GM19351 (cell line): ENCODE results near the gene PSMA2.

Source experiments
- ATAC-seq: cut with Tn5 transposase; IDR thresholded peaks from one replicate; pipeline ENCODE4 v1.9.1; 2021; ENCODE audit warnings: mild to moderate bottlenecking, moderate library complexity; ENCODE audit not compliant: unreplicated experiment

Gene PSMA2

DNA sequence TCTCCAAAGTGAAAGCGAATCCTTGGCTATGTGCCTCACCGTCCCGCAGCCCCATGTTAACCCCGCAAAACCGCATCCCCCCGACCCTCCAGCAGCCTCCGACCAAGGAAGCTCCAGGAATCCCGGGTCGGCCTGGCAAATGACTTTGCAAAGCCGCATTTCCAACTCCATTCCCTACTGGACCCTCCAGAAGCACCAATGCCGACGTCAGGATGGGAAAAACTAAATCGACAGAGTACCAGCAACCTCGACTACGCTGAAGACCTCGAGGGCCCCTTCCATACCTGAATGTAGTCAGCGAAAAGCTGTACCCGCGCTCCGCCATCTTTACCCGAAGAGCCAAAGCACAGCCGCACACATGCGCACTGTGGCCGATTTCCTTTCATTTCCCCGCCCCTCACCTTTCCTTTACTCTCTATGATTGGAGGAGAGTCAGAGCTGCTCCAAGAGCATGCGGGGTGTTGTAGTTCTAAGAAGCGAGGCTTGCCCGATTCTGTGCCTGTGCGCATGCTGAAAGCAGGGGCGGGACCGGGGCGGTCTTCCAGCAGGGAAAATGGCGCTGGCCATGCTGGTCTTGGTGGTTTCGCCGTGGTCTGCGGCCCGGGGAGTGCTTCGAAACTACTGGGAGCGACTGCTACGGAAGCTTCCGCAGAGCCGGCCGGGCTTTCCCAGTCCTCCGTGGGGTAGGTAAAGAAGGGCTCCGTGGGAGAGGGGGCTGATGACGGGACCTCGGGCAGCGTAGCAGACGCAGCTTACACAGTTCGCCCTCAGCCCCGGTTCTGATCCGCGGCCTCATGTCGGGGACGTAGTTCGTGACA, at the start of gene PSMA2, which contains the start of gene MRPL32:
TSS of gene PSMA2 (minus strand) at position 341 of the 818 bp plus-strand sequence. CDS start at position 325, 16 bp downstream.
TSS of gene MRPL32 (plus strand) at position 543 of the 818 bp plus-strand sequence. CDS start at position 554, 11 bp downstream.
- peak; percentile 98 for ATAC-seq

DNA sequence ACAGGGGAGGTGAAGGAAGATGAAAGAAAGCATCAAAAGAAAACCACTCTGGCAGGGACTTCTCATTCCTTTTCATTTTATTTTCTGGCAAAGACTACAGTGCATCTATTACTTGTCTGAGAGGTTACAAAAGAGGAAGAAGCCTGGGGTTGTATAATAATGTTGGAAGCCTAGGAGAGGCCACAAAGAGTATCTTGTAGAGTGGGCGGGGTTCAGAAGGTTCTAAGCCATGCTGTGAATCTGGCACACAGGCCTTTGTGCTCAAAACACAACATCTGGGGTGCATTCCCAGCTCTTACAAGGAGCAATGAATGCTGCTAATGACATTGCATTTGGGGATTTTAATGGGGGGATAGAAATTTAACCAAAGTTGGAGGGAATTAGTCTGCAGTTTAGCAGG, 49.6 kb upstream of the PSMA2 start:
- ATAC-seq: no peak

DNA sequence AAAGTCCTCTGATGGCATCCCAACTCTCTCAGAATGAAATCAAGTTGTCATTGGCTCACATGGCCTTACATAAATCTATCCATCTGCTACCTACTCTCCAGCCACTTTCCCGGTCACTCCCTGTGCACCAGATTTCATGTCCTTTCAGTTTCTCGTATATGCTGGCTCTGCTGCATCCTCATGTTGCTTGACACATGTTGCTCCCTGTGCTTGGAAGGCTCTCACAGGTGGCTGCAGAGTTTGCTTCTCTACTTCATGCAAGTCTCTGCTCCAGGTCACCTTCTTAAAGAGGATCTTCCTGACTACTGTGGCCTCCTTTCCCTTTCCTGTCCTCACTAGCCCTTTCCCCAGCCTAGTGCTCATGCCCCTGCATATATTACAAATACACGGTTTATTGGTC, 48.5 kb upstream of the PSMA2 start:
- no peak for ATAC-seq

DNA sequence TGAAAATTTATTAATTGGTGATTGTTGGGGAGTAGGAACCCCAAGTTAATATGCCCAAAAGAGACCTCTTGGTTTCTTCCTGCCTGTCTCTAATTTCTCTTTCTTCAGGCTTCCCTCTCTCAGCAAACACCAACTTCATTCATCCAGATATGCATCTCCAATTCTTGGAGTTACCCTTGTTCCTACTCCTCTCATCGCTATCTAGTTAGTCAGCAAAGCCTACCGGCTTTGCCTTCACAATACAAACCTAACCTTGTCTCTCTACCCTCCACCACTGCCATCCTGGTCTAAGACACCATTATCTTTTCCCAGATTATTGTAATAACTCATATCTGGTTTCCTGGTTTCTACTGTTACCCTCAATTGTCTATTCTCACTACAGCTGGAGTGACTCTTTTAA, 48.1 kb upstream of the PSMA2 start:
- ATAC-seq: no peak

DNA sequence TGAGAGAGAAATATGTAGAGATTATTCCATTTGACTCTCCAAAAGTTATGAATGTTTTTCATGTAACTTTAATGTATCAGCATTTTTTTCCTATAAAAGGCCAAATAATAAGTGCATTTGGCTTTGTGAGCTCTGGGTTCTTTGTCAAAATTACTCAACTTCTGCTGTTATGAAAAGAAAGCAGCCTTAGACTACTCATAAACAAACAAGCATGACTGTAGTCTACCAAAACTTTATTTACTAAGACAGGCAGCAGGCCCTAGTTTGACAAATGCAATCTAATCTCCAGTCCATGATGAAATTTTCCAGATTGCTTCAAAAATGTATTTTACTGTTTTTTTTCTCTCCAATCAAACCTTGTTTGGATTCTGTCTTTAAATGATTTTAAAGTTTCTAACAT, 46.5 kb upstream of the PSMA2 start:
- ATAC-seq: no peak

DNA sequence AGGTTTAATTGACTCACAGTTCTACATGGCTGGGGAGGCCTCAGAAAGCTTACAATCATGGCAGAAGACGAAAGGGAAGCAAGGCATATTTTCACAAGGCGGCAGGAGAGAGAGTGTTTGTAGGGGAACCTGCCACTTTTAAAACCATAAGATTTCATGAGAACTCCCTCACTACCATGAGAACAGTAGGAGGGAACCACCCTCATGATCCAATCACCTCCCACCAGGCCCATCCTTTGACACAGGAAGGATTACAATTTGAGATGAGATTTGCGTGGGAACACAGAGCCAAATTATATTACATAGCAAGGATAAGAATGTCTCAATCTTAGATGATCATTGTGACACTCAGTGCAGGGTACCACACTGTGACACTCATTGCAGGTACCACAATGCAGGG, 44.4 kb upstream of the PSMA2 start:
- ATAC-seq: no peak

DNA sequence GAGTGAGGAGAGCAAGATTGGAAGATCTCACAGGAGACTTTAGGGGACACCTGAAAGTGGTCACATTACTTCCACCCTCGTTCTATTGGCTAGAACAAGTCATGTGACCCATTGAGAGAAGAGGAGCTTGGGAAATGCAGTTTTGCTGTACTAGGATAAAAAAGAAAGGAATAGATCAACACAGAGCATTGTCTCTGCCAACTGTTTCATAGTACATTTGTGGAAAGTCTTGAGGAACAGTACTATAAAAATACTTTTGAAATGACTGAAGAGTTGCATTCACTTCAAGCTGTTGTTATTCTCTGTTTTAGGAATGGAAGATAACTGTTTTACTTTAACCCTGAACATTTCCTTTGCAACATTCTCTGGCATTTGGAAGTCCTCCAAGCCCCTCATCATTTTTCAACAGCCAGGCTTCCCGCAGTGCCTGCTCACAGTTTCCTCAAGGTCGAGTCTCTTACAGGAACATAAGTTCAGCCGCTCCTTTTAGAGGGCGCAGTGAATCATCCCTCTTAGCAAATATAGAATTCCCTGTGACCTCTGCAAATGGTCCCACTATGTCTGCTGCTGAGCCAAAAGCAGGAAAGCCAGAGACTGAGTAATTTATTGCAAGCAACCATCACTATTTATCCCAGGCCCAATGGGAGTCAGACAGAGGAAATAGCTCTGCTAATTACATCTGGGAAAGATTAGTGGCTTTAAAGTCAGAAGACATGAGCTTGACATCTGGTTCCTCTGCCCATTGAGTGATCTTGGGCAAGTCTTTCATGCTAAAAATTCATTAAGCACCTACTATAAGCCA, 40.9 kb upstream of the PSMA2 start:
- ATAC-seq: no peak

DNA sequence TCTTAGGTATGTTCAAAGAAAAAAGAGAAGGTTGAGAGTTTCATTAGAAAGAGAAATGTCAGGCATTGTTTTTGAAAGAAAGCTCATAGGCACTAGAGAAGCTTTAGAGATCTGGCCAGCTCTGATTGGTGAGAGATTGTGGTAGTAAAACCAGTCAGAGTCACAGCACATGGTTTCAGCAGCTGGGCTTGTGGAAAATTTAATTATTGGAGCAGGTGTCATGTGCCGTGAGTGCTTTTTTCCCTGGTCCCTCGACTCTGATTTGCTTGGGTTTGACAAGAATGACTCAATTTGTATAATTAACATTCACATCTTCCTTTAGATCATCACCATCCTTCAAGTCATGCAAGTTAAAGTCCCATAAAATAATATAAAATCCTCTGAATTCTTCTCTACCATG, 35.4 kb upstream of the PSMA2 start:
- ATAC-seq: no peak

DNA sequence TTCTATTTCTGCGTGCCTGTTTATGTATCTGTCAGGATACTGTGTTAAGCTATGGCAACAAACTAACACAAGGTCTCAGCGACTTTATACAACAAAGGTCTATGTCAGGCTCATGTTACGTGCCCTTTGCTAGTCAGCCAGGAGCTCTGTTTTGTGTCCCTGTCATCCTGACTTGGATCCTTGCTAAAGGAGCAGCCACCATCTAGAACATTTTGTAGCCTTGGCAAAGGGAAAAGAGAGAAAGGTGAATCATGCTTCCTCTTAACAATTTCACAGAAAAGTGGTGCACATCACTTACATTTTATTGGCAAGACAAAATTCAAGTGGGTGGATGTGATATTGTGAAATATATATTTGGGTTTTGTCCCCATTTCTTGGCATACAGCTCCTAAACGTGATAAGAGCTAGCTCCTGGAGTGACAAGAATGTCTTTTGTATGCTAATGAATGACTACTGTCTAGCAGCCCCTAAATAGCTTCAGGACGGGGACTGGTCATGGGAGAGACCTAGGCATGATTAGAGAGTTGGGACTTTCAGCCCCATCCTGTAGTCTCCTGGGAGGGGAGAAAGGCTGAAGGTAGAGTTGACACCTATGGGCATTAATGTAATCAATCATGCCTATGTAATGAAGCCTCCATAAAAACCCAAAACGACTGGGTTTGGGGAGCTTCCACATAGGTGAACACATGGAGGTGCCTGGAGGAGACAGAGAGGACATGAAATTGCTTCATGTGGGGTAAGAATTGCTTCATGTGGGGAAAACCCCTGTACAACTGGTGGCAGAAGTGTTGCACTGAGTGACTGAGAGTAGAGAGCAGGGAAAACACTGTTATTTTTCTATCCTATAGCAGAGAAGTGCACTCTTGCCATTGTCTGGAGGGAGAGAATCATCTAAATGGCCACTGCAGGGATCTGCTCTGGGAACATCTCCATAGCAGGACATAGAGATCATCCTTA, 33.2 kb upstream of the PSMA2 start:
- peak; percentile 72 for ATAC-seq

DNA sequence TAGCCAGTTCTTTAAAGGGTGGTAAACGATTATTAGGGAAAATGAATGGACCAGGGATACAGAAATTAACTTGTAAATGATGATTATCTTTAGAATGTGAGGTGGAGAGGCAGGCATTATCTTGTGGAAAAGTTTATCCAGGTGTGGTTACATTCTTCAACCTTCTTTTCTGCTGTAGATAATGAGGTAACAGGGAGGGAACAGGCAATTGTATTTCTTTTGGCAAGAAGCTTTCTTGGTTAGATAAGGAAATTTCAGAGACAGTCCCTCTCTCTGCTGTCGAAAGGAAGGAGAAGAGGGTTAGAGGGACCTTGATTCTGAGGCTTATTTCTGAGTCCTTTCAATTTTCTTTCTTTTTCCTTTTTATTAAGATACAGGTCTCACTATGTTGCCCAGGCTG, 32.3 kb upstream of the PSMA2 start:
- ATAC-seq: no peak

DNA sequence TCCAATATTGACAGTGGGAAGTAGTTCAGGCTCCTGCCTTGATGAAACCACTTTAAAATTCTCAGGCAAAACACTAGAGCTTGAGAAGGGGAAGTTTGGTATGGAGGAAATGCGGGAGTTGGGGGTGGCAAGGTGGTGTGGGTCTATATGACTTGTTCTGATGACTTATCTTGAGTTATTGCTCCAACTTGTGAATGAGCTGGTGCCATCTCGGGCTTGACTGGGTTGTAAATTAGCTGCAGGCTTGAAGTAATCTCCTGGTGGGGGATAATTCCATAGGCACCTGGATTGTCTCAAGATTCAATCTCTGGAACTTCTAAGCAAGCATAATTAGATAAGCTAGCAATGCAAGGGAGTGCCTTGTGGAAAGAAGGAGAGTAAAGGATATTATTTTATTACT, 29.2 kb upstream of the PSMA2 start:
- ATAC-seq: no peak

DNA sequence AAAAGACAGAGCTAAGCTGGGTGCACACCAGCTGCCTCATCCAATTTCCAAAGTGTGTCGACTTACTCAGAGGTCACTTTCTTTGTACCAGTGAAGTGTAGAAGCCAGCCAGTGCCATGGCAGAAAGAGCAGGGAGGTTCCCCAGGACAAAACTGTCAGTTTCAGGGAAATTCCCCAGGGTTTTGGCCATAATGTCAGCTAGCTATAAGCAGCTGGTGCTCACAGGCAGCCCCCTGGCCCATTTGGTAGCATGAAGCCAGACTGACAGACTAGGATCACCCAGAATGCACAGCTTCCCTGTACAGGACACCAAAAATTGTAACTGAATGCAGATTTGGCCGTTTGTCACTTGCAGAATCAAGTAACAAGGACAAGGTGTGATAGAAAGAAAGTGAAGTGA, 28.8 kb upstream of the PSMA2 start:
- no peak for ATAC-seq

DNA sequence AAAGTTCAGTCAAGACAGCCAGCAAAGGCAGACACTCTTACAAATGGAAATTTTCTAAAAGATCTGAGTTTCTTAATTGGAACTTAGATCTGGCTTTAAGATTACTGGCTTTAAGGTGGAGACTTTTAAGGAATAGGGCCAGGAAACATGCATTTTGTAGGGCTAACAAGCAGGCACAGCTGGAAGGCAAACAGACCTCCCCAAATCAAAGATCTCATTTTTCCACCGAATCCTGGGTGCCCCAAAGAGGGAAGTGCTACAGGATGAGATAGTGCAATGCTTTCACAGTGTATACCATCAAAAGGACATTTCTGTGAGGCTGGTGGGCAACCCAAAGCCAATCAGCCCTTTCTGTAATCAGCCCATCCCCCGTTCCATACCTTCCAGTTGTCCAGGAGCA, 27.6 kb upstream of the PSMA2 start:
- ATAC-seq: no peak

DNA sequence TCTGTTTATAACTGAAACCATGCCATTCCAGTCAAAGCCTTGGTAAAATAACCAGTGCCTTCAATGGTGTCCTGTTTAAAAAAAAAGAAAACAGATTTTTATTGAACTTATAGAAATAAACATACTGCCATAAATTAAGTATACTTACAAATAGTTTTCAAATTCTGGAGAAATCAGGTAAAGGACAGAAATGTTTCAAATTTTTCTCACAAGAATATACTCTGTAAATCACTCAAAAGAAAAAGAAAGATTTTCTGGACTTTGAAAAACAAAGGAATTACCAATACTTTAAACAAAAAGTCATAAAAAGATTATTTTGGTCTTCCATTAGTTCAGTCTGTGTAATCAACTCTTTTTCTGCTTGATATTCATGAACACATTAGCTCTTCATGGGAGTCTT, 24.1 kb upstream of the PSMA2 start:
- ATAC-seq: no peak

DNA sequence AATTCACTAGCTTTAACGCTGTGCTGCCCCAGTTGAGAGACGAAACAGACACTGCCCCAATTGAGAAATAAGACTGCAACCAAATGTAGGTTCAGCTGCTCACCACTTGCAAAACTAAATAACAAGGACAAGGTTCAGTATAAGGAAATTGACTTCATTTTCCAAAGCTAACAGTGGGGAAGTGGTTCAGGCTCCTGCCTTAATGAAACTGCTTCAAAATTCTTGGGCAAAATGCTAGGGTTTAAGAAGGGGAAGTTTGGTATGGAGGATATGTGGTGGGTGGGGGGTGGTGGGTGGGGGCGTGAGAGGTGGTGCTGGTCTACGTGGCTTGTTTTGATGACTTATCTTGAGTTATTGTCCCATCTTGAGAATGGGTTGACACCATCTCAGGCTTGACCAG, 22.0 kb upstream of the PSMA2 start:
- no peak for ATAC-seq

DNA sequence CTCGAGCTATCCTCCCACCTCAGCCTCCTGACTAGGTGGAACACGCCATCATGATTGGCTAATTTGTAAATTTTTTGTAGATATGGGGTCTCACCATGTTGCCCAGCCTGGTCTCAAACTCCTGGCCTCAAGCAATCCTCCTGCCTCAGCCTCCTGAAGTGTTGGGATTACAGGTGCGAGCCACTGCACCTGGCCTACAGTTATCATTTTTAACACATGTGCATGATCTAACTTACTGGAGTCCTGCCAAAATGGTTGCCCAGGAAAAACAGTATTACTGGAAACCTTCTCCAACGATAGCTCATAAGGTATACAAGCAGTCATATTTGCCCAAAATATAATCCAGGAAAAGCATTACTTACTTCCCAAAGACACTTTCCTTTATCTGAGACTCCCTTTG, 20.4 kb upstream of the PSMA2 start:
- no peak for ATAC-seq

DNA sequence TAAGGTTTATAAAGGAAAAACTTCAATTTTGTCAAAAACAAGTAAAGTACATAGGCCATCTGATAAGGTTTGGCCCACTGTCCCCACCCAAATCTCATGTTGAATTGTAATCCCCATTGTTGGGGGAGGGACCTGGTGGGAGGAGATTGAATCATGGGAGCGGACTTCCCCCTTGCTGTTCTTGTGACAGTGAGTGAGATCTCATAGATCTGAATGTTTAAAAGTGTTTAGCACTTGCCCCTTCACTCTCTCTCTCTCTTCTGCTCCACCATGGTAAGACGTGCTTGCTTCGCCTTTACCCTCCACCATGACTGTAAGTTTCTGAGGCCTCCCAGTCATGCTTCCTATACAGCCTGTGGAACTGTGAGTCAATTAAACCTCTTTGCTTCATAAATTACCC, 18.4 kb upstream of the PSMA2 start:
- no peak for ATAC-seq

DNA sequence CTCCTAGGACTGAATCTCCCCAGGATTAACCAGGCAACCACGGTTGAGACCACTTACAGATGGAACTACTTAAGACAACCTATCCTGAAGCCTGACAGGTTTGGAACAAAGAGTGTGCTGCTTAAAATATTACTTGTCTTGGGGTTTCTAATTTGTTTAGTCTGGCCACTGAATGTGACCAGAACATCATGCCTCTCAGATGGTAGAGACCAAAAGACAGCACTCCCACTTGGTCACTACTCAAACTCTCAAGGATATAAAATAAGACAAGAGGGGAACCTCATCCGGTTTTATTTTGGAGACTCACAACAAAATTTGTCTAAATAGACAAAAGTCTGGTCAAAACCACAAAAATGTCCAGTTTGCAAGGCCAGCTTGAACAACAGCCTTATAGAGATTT, 15.5 kb upstream of the PSMA2 start:
- ATAC-seq: no peak

DNA sequence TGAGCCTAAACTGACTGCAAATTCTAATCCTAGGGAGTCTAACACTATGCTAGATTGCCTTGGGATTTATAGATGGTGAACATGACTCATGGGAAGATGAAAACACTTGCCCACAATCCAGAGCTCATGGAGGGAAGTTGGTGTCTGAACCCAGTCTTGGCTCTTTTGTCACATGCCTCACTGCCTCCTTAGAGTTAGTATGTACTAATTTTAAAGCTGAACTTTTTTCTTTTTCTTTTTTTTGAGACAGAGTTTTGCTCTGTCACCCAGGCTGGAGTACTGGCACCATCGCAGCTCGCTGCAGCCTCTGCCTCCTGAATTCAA, 14.6 kb upstream of the PSMA2 start:
- no peak for ATAC-seq

DNA sequence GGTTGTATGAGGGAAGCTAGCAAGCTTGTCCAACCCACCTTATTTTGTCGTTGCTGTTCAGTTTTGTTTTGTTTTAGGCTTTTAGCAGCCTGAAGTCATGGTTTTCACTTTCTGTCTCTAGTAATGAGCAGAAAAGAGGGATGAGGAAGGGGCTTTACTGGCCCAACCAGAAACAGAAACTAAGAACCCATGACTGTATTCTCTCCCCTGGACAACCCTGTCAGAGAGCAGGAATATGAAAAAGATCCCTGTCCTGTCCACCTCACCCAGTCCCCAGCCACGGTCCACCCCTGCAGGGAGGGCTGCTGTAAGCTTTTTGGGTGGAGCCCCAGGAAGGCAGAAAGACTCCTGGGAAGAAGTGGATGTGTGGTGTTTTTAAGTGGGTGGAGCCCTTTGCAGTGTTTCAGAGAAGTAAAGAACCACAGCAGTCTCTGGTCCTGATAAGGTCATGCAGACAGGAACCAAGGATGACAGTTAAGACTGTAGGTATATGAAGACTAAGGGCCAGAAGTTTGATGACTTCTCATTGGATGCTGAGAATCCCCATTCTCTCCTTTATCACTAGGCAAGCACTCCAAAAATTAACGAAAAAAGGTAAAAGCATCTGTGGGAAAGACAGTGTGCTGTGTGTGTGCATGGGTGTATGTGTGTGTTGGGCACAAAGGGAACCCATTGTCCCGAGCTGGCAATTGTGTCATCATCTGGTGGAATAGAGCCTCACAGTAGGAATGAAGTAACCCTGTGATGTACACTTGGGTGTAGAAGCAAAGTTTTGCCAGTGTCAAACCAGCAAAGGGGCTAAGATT, 14.1 kb upstream of the PSMA2 start:
- ATAC-seq: peak; percentile 64
